HepG2 (cell line): ENCODE measurements around the gene LYZL2. TPM values are rescaled to one million over a fixed set of nuclear protein-coding genes. Genes with fewer than 3 reads are reported as not detected.

Experiments
- ADNP ChIP-seq: sonication (generic); formaldehyde crosslinking; IDR thresholded peaks from 2 replicates; pipeline ENCODE4 v1.4.0; 2020; ENCODE audit warnings: missing genetic modification reagents
- BHLHE40 ChIP-seq: IDR thresholded peaks from 2 replicates; pipeline ENCODE4 v1.6.1; 2011; ENCODE audit warnings: low read length, improper control_type of control experiment
- CBX5 ChIP-seq: sonication (generic); formaldehyde crosslinking; IDR thresholded peaks from 2 replicates; pipeline ENCODE4 v1.4.0; 2020; ENCODE audit warnings: missing genetic modification reagents, borderline replicate concordance
- ESRRA ChIP-seq: sonication (generic); formaldehyde crosslinking; IDR thresholded peaks from 2 replicates; pipeline ENCODE4 v1.5.1; 2020; ENCODE audit warnings: mild to moderate bottlenecking, low read depth, missing genetic modification reagents
- FOXO1 ChIP-seq: sonication (generic); formaldehyde crosslinking; IDR thresholded peaks from 2 replicates; pipeline ENCODE4 v1.4.0; 2020; ENCODE audit warnings: missing genetic modification reagents
- FOXP1 ChIP-seq, 2 experiments: fragments of 450-650 bp in 1 of 2; IDR thresholded peaks; 2 replicates each; pipeline ENCODE4 v1.6.1; 2017 to 2018; ENCODE audit warnings: antibody characterized with exemption in 1 of 2
- HCFC1 ChIP-seq: fragments of 150-350 bp; IDR thresholded peaks from 2 replicates; pipeline ENCODE4 v1.6.1; 2014; ENCODE audit warnings: low read depth, low read length
- HDAC6 ChIP-seq: fragments of 200-600 bp; sonication (generic); IDR thresholded peaks from 2 replicates; pipeline ENCODE4 v1.7.0; 2017; ENCODE audit warnings: mild to moderate bottlenecking, antibody characterized with exemption, low read length, low read depth
- HOXA9 ChIP-seq: sonication (generic); formaldehyde crosslinking; IDR thresholded peaks from 2 replicates; pipeline ENCODE4 v1.8.1; 2022; ENCODE audit warnings: missing genetic modification reagents, mild to moderate bottlenecking, moderate library complexity, borderline replicate concordance
- KDM5B ChIP-seq: sonication (generic); formaldehyde crosslinking; IDR thresholded peaks from 2 replicates; pipeline ENCODE4 v1.4.0; 2020; ENCODE audit warnings: missing genetic modification reagents, mild to moderate bottlenecking, borderline replicate concordance
- KLF16 ChIP-seq, 2 experiments: sonication (generic) in 1 of 2; formaldehyde crosslinking in 1 of 2; IDR thresholded peaks; 2 replicates each; pipeline versions ENCODE4 v1.6.1 to v1.8.0; 2016 to 2023; ENCODE audit warnings: missing genetic modification reagents in 2 of 2, missing compliant biosample characterization in 1 of 2
- NBN ChIP-seq: fragments of 450-650 bp; conservative IDR thresholded peaks from 2 replicates; pipeline ENCODE4 v1.6.1; 2017
- NFE2L2 ChIP-seq: fragments of 150-350 bp; IDR thresholded peaks from 2 replicates; pipeline ENCODE4 v1.6.1; 2014; ENCODE audit warnings: low read length
- NONO ChIP-seq, 2 experiments: fragments of 450-650 bp in 1 of 2; sonication (generic) in 1 of 2; formaldehyde crosslinking in 1 of 2; IDR thresholded peaks in 1 of 2; conservative IDR thresholded peaks in 1 of 2; 2 replicates each; pipeline versions ENCODE4 v1.6.1 to v1.8.0; 2017 to 2022; ENCODE audit warnings: mild to moderate bottlenecking in 1 of 2, missing genetic modification reagents in 1 of 2, moderate library complexity in 1 of 2
- NR2F1 ChIP-seq, 2 experiments: fragments of 450-650 bp in 1 of 2; formaldehyde crosslinking in 1 of 2; IDR thresholded peaks; 2 replicates each; pipeline versions ENCODE4 v1.5.0 to v1.6.1; 2016 to 2020; ENCODE audit warnings: mild to moderate bottlenecking in 1 of 2, missing compliant biosample characterization in 1 of 2, missing genetic modification reagents in 1 of 2, moderate library complexity in 1 of 2
- NR2F6 ChIP-seq, 2 experiments: IDR thresholded peaks; 2 replicates each; pipeline ENCODE4 v1.6.1; 2016; ENCODE audit warnings: antibody characterized with exemption in 1 of 2, mild to moderate bottlenecking in 1 of 2
- NRL ChIP-seq: sonication (generic); formaldehyde crosslinking; IDR thresholded peaks from 2 replicates; pipeline ENCODE4 v1.5.0; 2020; ENCODE audit warnings: missing genetic modification reagents, mild to moderate bottlenecking, moderate library complexity, borderline replicate concordance
- RAD51 ChIP-seq: fragments of 450-650 bp; IDR thresholded peaks from 2 replicates; pipeline ENCODE4 v1.6.1; 2016; ENCODE audit warnings: borderline replicate concordance
- SRSF1 ChIP-seq: fragments of 200-400 bp; formaldehyde crosslinking; optimal IDR thresholded peaks from 2 replicates; pipeline ENCODE3; 2017; ENCODE audit warnings: mild to moderate bottlenecking, low read depth, low read length, moderate library complexity
- TP53 ChIP-seq: sonication (generic); formaldehyde crosslinking; conservative IDR thresholded peaks from 2 replicates; pipeline ENCODE4 v1.4.0; 2020; ENCODE audit warnings: missing genetic modification reagents
- WIZ ChIP-seq: sonication (generic); formaldehyde crosslinking; IDR thresholded peaks from 2 replicates; pipeline ENCODE4 v1.5.1; 2020; ENCODE audit warnings: mild to moderate bottlenecking, missing genetic modification reagents
- XRCC5 ChIP-seq: fragments of 200-400 bp; formaldehyde crosslinking; optimal IDR thresholded peaks from 2 replicates; pipeline ENCODE3; 2017; ENCODE audit warnings: mild to moderate bottlenecking, low read length
- YY1 ChIP-seq: IDR thresholded peaks from 2 replicates; pipeline ENCODE4 v1.6.1; 2011; ENCODE audit warnings: low read length, low read depth, moderate library complexity, mild to moderate bottlenecking; ENCODE audit not compliant: insufficient read depth, insufficient replicate concordance
- ZC3H13 ChIP-seq: sonication (generic); formaldehyde crosslinking; IDR thresholded peaks from 2 replicates; pipeline ENCODE4 v1.8.1; 2023; ENCODE audit warnings: mild to moderate bottlenecking, missing genetic modification reagents, moderate library complexity
- ZEB1 ChIP-seq: IDR thresholded peaks from 2 replicates; pipeline ENCODE4 v1.6.1; 2012; ENCODE audit warnings: mild to moderate bottlenecking, low read depth, inconsistent platforms; ENCODE audit not compliant: insufficient replicate concordance
- ZNF143 ChIP-seq: sonication (generic); formaldehyde crosslinking; IDR thresholded peaks from 2 replicates; pipeline ENCODE4 v1.4.0; 2020; ENCODE audit warnings: missing genetic modification reagents
- ZNF562 ChIP-seq: sonication (generic); formaldehyde crosslinking; IDR thresholded peaks from 2 replicates; pipeline ENCODE4 v1.8.0; 2022; ENCODE audit warnings: missing genetic modification reagents, borderline replicate concordance
- ZNF616 ChIP-seq: sonication (generic); formaldehyde crosslinking; IDR thresholded peaks from 2 replicates; pipeline ENCODE4 v1.5.0; 2020; ENCODE audit warnings: low read depth, mild to moderate bottlenecking, missing genetic modification reagents
- ZNF660 ChIP-seq: sonication (generic); formaldehyde crosslinking; IDR thresholded peaks from 2 replicates; pipeline ENCODE4 v1.5.1; 2020; ENCODE audit warnings: mild to moderate bottlenecking, low read depth, missing genetic modification reagents, borderline replicate concordance
- ZNF709 ChIP-seq: sonication (generic); formaldehyde crosslinking; IDR thresholded peaks from 2 replicates; pipeline ENCODE4 v1.5.0; 2020; ENCODE audit warnings: mild to moderate bottlenecking, missing genetic modification reagents
- ZNF749 ChIP-seq: sonication (generic); formaldehyde crosslinking; IDR thresholded peaks from 2 replicates; pipeline ENCODE4 v1.8.0; 2022; ENCODE audit warnings: mild to moderate bottlenecking, missing genetic modification reagents, moderate library complexity, borderline replicate concordance
- ZSCAN29 ChIP-seq: sonication (generic); formaldehyde crosslinking; conservative IDR thresholded peaks from 2 replicates; pipeline ENCODE4 v1.4.0; 2020; ENCODE audit warnings: mild to moderate bottlenecking, missing genetic modification reagents
- polyA plus RNA-seq, 8 experiments: library from polyadenylated mRNA; depleted of rRNA in 3 of 8; stranded (reverse) in 7 of 8; unstranded in 1 of 8; fragments of >200 nt; fragmentation: Illumina TruSeq in 4 of 8; extraction: Trizol in 4 of 8; gene quantifications; 2 replicates each; pipeline versions ENCODE4 v1.2.1 to v1.2.3, GENCODE V29; 2011 to 2016; ENCODE audit warnings: low read depth in 4 of 8, missing spikeins in 1 of 8, mixed read lengths in 1 of 8; ENCODE audit not compliant: insufficient read depth in 1 of 8
- total RNA-seq, 5 experiments: library from RNA; depleted of rRNA; stranded (reverse); fragments of >200 nt; fragmentation: Illumina TruSeq; extraction: Trizol; gene quantifications; 2 replicates each; pipeline ENCODE4 v1.2.3, GENCODE V29; 2016; ENCODE audit warnings: low read depth in 1 of 5
- TF ChIP-seq, protein P1 (sequence below): sonication (generic); formaldehyde crosslinking; IDR thresholded peaks from 2 replicates; pipeline ENCODE4 v1.5.1; 2020; ENCODE audit warnings: mild to moderate bottlenecking, missing genetic modification reagents, moderate library complexity

The LYZL2 gene
- total and polyA plus RNA-seq, 2 of the 13 experiments (the other 11 are each of a cell fraction or from before 2014, with no cell fraction given) = 0.20 to 0.63 TPM

DNA sequence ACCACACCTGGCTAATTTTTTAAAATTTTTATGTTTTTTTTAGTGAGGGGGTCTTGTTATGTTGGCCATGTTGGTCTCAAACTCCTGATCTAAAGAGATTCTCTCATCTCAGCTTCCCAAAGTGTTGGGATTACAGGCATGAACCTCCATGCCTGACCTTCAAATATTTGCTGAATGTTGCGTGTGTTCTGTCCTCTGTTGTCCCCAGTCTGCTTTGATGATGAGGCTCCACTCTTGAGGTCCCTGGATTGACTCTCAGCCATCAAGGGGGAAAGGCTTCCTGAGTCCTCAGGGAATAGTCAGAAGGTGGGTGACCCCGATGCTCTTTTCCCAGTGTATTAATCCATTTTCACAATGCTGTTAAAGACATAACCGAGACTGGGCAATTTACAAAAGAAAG lies 26.0 kb downstream of the LYZL2 start (continued):
- TF ChIP-seq CBX5 (CRISPR knock-in tag) (no peak), TP53 (no peak; the same call in 1 of the 2 replicates), BHLHE40 (no peak), RAD51 (no peak), NR2F1 (CRISPR knock-in tag; IDR thresholded peaks at IDR 0.05) (peak; percentile 43 to 57; a peak in 1 of 4 replicates), NR2F6 (IDR thresholded peaks at IDR 0.05) (peak; percentile 79), NR2F6 (CRISPR knock-in tag; IDR thresholded peaks at IDR 0.05) (peak; percentile 79), ZNF660 (CRISPR knock-in tag) (no peak), NRL (CRISPR knock-in tag) (no peak), ZNF616 (CRISPR knock-in tag) (no peak), FOXP1 (IDR thresholded peaks at IDR 0.05) (no peak), FOXP1 (CRISPR knock-in tag; IDR thresholded peaks at IDR 0.05) (peak; percentile 71), NONO (IDR thresholded peaks at IDR 0.05) (no peak), NONO (CRISPR knock-in tag; conservative IDR thresholded peaks at IDR 0.05) (no peak; the same call in 1 of the 2 replicates), NBN (no peak), HCFC1 (no peak), ZC3H13 (CRISPR knock-in tag) (no peak), WIZ (no peak), YY1 (no peak), HOXA9 (CRISPR knock-in tag) (no peak), ZNF749 (CRISPR knock-in tag) (no peak), ZEB1 (no peak), KDM5B (no peak), XRCC5 (no peak), HDAC6 (no peak), ZNF143 (no peak), ESRRA (CRISPR knock-in tag) (no peak), FOXO1 (CRISPR knock-in tag) (peak; percentile 74; the same call in 1 of the 2 replicates), ZNF709 (CRISPR knock-in tag) (no peak), ZSCAN29 (CRISPR knock-in tag) (no peak), ZNF562 (CRISPR knock-in tag) (no peak), SRSF1 (no peak), NFE2L2 (no peak), ADNP (CRISPR knock-in tag) (no peak), KLF16 (CRISPR knock-in tag; IDR thresholded peaks at IDR 0.05) (peak in 1 of 2 experiments; percentile 17; a peak in 1 of 4 replicates)
- TF ChIP-seq, protein P1, sequence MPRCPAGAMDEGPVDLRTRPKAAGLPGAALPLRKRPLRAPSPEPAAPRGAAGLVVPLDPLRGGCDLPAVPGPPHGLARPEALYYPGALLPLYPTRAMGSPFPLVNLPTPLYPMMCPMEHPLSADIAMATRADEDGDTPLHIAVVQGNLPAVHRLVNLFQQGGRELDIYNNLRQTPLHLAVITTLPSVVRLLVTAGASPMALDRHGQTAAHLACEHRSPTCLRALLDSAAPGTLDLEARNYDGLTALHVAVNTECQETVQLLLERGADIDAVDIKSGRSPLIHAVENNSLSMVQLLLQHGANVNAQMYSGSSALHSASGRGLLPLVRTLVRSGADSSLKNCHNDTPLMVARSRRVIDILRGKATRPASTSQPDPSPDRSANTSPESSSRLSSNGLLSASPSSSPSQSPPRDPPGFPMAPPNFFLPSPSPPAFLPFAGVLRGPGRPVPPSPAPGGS (CRISPR knock-in tag) = no peak
